MCF 10A (cell line): Measurements from ENCODE around the gene TACSTD2. TPM values are rescaled to one million over a fixed set of nuclear protein-coding genes. Genes with fewer than 3 reads are reported as not detected.
"Not testable (repeated sequence)": the region's sequence is repeated elsewhere in the genome, so short reads cannot be mapped to it uniquely, and the experiment has no call there.

Experiments
- BruUV-seq: library from RNA; stranded (reverse); fragments of 400-500 nt; replicated peaks from 2 replicates; lab custom pipeline; 2021; lab: Mats Ljungman, UMichigan
- CTCF ChIA-PET: fragments of 300-600 bp; sonication (Branson Sonifier 250); formaldehyde crosslinking; extraction: SDS; loops from one replicate; lab custom pipeline; 2021; ENCODE audit warnings: antibody characterized with exemption, inconsistent platforms; lab: Yijun Ruan, JAX
- POLR2A ChIA-PET: fragments of 300-600, 350-650 bp; sonication (Branson Sonifier 250); formaldehyde crosslinking; extraction: SDS; loops from one replicate; lab custom pipeline; 2020; ENCODE audit warnings: antibody characterized with exemption, inconsistent platforms; lab: Yijun Ruan, JAX
- DNase-seq: peaks from one replicate; pipeline ENCODE4 v3.0.0-alpha.2; 2018; ENCODE audit not compliant: unreplicated experiment
- H3K27ac Mint-ChIP-seq: one replicate; pipeline ENCODE4 v1.8.0; 2022; ENCODE audit warnings: mild to moderate bottlenecking, low read depth, mixed read lengths; ENCODE audit not compliant: unreplicated experiment
- H3K27me3 Mint-ChIP-seq: one replicate; pipeline ENCODE4 v1.8.0; 2022; ENCODE audit warnings: mixed read lengths; ENCODE audit not compliant: insufficient read depth, unreplicated experiment
- H3K36me3 Mint-ChIP-seq: one replicate; pipeline ENCODE4 v1.8.0; 2022; ENCODE audit warnings: mild to moderate bottlenecking, moderate library complexity, mixed read lengths; ENCODE audit not compliant: insufficient read depth, unreplicated experiment
- H3K4me1 Mint-ChIP-seq: one replicate; pipeline ENCODE4 v1.8.0; 2022; ENCODE audit warnings: mixed read lengths; ENCODE audit not compliant: insufficient read depth, unreplicated experiment
- H3K4me3 Mint-ChIP-seq: one replicate; pipeline ENCODE4 v1.8.0; 2022; ENCODE audit warnings: mild to moderate bottlenecking, moderate library complexity, mixed read lengths; ENCODE audit not compliant: unreplicated experiment
- H3K9me3 Mint-ChIP-seq: one replicate; pipeline ENCODE4 v1.8.0; 2022; ENCODE audit warnings: mixed read lengths; ENCODE audit not compliant: unreplicated experiment
- intact Hi-C: fragments of 100-400 bp; cut with micrococcal nuclease; formaldehyde crosslinking; loops from 2 replicates; pipeline ENCODE4 v1.14.1; 2022
- total RNA-seq: library from RNA; stranded (reverse); gene quantifications from 2 replicates; pipeline ENCODE4 v1.2.3, GENCODE V29; 2022
- TF ChIP-seq, protein P1 (sequence below): fragments of 200-600 bp; IDR thresholded peaks from one replicate; pipeline ENCODE4 v1.8.0; 2022; ENCODE audit warnings: antibody characterized with exemption, mild to moderate bottlenecking; ENCODE audit not compliant: unreplicated experiment

TACSTD2 gene
- total RNA-seq, 1 experiment from 2014 or later = 14.8 TPM

DNA sequence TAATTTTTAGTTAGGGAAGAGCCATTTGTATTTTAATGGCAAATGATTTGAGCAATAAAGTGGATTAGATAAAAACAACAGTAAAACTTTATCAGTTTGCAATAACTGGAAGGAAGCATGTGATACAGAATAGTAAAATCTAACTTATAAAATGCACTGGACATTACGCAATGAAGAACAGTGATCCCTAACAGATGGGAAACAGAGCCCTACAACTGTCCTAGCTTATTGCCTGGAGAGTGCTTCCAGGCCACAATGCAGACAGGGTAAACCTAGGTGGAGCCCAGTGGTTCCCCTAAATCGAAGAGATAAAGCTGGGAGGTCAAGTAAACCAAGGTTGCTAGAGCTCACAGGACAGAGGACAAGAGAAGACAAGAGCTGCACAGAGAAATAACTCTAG, 37.5 kb downstream of the TACSTD2 start:
- no peak overlapping the region for H3K4me3 Mint-ChIP-seq
- H3K4me1 Mint-ChIP-seq = no peaks in the 10 kb centered on the region
- ChIA-PET POLR2A (no interaction called here), CTCF (interaction anchor here (0.7 to 1.5 kb wide), 3 partner anchors 16 to 1706 kb away, joined by 3 to 4 read pairs (median 3); no protein-coding TSS in a partner anchor)
- no peaks in the 10 kb centered on the region for H3K9me3 Mint-ChIP-seq
- intact Hi-C loops = no loop called here
- DNase-seq = no peak
- TF ChIP-seq, protein P1, sequence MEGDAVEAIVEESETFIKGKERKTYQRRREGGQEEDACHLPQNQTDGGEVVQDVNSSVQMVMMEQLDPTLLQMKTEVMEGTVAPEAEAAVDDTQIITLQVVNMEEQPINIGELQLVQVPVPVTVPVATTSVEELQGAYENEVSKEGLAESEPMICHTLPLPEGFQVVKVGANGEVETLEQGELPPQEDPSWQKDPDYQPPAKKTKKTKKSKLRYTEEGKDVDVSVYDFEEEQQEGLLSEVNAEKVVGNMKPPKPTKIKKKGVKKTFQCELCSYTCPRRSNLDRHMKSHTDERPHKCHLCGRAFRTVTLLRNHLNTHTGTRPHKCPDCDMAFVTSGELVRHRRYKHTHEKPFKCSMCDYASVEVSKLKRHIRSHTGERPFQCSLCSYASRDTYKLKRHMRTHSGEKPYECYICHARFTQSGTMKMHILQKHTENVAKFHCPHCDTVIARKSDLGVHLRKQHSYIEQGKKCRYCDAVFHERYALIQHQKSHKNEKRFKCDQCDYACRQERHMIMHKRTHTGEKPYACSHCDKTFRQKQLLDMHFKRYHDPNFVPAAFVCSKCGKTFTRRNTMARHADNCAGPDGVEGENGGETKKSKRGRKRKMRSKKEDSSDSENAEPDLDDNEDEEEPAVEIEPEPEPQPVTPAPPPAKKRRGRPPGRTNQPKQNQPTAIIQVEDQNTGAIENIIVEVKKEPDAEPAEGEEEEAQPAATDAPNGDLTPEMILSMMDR = no peak
- no TSS peak for BruUV-seq
- H3K36me3 Mint-ChIP-seq = no peaks in the 10 kb centered on the region
- no peaks in the 10 kb centered on the region for H3K27me3 Mint-ChIP-seq
- H3K27ac Mint-ChIP-seq = no peak overlapping the region

DNA sequence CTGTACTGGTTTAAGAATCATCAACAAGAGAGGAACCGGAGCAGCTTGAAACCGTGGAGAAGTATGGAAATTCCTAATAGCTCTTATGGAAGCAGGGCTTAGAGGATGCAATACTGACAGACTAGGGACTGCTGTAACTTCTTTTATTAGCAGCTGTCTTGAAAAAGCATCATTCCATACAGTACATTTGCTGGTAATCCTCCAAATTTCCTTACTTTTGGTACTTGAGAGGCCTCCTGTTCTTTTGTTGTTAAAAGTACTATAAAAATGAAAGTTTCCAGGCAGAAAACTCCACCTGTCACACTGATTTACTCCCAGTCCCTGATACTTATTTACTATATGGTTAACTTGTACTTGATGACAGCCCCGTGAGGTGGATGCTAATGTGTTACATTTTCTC, 38.2 kb downstream of the TACSTD2 start:
- no peaks in the 10 kb centered on the region for H3K9me3 Mint-ChIP-seq
- ChIA-PET POLR2A (interaction anchor here (0.6 kb wide), 1 partner anchor 12 kb away, joined by 3 read pairs; no protein-coding TSS in a partner anchor), CTCF (interaction anchor here (0.7 to 1.5 kb wide), 4 partner anchors 11 to 1707 kb away, joined by 3 to 4 read pairs (median 3); no protein-coding TSS in a partner anchor)
- H3K36me3 Mint-ChIP-seq = no peaks in the 10 kb centered on the region
- BruUV-seq = no TSS peak
- no peak for DNase-seq
- no peak overlapping the region for H3K4me3 Mint-ChIP-seq
- no peaks in the 10 kb centered on the region for H3K4me1 Mint-ChIP-seq
- intact Hi-C loops = no loop called here
- no peaks in the 10 kb centered on the region for H3K27me3 Mint-ChIP-seq
- no peak overlapping the region for H3K27ac Mint-ChIP-seq
- TF ChIP-seq, protein P1 = no peak

DNA sequence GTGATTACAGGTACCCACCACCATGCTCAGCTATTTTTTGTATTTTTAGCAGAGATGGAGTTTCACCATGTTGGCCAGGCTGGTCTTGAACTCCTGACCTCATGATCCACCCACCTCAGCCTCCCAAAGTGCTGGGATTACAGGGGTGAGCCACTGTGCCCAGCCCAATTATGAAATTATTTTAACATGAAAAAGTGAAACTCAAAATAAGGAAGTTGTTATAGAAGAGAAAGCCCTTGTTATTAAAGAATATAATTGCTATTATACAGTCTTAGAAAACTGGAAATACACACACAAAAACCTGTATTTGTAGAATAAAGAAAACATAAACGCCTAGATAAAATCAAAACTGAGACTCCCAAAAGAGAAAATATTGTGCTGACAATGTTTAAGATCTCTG, 45.2 kb downstream of the TACSTD2 start:
- intact Hi-C loops, H3K27me3 Mint-ChIP-seq, H3K27ac Mint-ChIP-seq, DNase-seq, BruUV-seq, H3K36me3 Mint-ChIP-seq, H3K4me3 Mint-ChIP-seq, H3K9me3 Mint-ChIP-seq: not testable (repeated sequence)
- H3K4me1 Mint-ChIP-seq = peaks cover 12% of the 10 kb centered on the region
- ChIA-PET POLR2A (interaction anchor here (1.1 kb wide), 1 partner anchor 53 kb away, joined by 4 read pairs; no protein-coding TSS in a partner anchor), CTCF (interaction anchor here (0.6 to 1.9 kb wide), 3 partner anchors 11 to 150 kb away, joined by 3 to 8 read pairs (median 3); no protein-coding TSS in a partner anchor)

DNA sequence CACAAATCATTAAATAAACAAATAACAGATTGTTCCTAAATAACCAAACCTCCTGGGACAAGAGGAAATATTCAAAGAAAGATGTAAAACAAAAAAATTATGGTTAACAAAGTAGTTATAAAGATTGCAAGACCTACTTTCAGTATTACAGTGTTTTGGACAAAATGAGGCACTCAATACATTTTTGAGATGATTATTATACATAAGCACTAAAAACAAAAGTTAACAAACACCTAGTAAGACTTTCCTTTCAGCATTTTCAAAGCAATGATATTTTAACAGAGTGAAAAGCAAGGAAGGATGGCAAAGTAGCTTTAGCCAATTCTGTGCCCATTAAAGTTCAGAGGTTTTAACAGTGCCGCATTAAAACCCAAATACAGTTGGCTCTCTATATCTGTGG, 47.8 kb downstream of the TACSTD2 start:
- ChIA-PET POLR2A (interaction anchor here (0.5 kb wide), 1 partner anchor 15 kb away, joined by 3 read pairs; no protein-coding TSS in a partner anchor), CTCF (interaction anchor here (0.8 to 1.3 kb wide), 2 partner anchors 123 to 124 kb away, joined by 3 to 5 read pairs; no protein-coding TSS in a partner anchor)
- TF ChIP-seq, protein P1 = no peak
- peak overlapping the region; percentile 61 for H3K27ac Mint-ChIP-seq
- no peak for DNase-seq
- intact Hi-C loops = no loop called here
- no peaks in the 10 kb centered on the region for H3K36me3 Mint-ChIP-seq
- H3K27me3 Mint-ChIP-seq = no peaks in the 10 kb centered on the region
- no peak overlapping the region for H3K4me3 Mint-ChIP-seq
- no peaks in the 10 kb centered on the region for H3K9me3 Mint-ChIP-seq
- H3K4me1 Mint-ChIP-seq = peaks cover 12% of the 10 kb centered on the region
- BruUV-seq = no TSS peak
